Fibroblast of peridontal ligament (primary cell): Measurements from ENCODE around the gene LCN6.

Experiments
- DNase-seq: peaks from one replicate; pipeline ENCODE4 v3.0.0-alpha.2; 2010; ENCODE audit errors: extremely low read depth

LCN6 gene

GRCh38 chr9:136744773-136745172, 3.6 kb downstream of the LCN6 start:
- DNase-seq = no peak

- no peak for DNase-seq
These were observed 4.6 kb downstream of the LCN6 start for GRCh38 chr9:136743639-136744211.

GRCh38 chr9:136742591-136743391, 5.5 kb downstream of the LCN6 start, which contains the start of gene LCN10:
LCN10 (minus strand) TSS chr9:136742940; CDS start chr9:136742903, 37 bp downstream.
- DNase-seq = no peak

GRCh38 chr9:136741883-136742571, 6.3 kb downstream of the LCN6 start:
- DNase-seq = no peak

GRCh38 chr9:136740971-136741882, 7.1 kb downstream of the LCN6 start:
- DNase-seq = no peak

- DNase-seq = no peak
These were observed 7.8 kb downstream of the LCN6 start for GRCh38 chr9:136740491-136740890.

- DNase-seq = no peak
These were observed 8.3 kb downstream of the LCN6 start for GRCh38 chr9:136740069-136740468.

- DNase-seq = no peak
These were observed 8.8 kb downstream of the LCN6 start for GRCh38 chr9:136739509-136739908.

- no peak for DNase-seq
These were observed 9.4 kb downstream of the LCN6 start for GRCh38 chr9:136738960-136739359.

GRCh38 chr9:136735812-136736480, 12.4 kb downstream of the LCN6 start:
- no peak for DNase-seq

- no peak for DNase-seq
These were observed 13.4 kb downstream of the LCN6 start for GRCh38 chr9:136734837-136735496.

GRCh38 chr9:136733611-136734010, 14.7 kb downstream of the LCN6 start:
- no peak for DNase-seq

GRCh38 chr9:136732444-136733178, 15.7 kb downstream of the LCN6 start:
- no peak for DNase-seq

- no peak for DNase-seq
These were observed 18.4 kb downstream of the LCN6 start for GRCh38 chr9:136729926-136730325.

GRCh38 chr9:136729144-136729543, 19.2 kb downstream of the LCN6 start:
- DNase-seq = no peak

GRCh38 chr9:136728548-136729123, 19.7 kb downstream of the LCN6 start:
- DNase-seq = peak; percentile 20

GRCh38 chr9:136728080-136728547, 20.2 kb downstream of the LCN6 start:
- DNase-seq = peak; percentile 85

- peak; percentile 37 for DNase-seq
These were observed 21.6 kb downstream of the LCN6 start for GRCh38 chr9:136726631-136727191.

- DNase-seq = no peak
These were observed 22.2 kb downstream of the LCN6 start for GRCh38 chr9:136726118-136726517.
